ENCODE measurements around the gene DIP2A.

Gene DIP2A

GRCh38 chr21:46458315-46459023 is at the start of gene DIP2A:
DIP2A (plus strand) TSS chr21:46458891; CDS start chr21:46459132, 241 bp downstream.
- peak; percentile 94 for DNase-seq

- DNase-seq = no peak
These were observed 48.9 kb upstream of the DIP2A start for GRCh38 chr21:46409641-46410406.

GRCh38 chr21:46410516-46410915 is 48.2 kb upstream of the DIP2A start:
- no peak for DNase-seq

GRCh38 chr21:46411236-46411635 is 47.5 kb upstream of the DIP2A start:
- no peak for DNase-seq

GRCh38 chr21:46411691-46412090 is 47.0 kb upstream of the DIP2A start:
- no peak for DNase-seq

GRCh38 chr21:46412521-46413364 is 45.9 kb upstream of the DIP2A start:
- DNase-seq = no peak

- DNase-seq = no peak
These were observed 45.4 kb upstream of the DIP2A start for GRCh38 chr21:46413365-46413696.

- DNase-seq = no peak
These were observed 43.8 kb upstream of the DIP2A start for GRCh38 chr21:46414965-46415275.

- DNase-seq = no peak
These were observed 42.1 kb upstream of the DIP2A start for GRCh38 chr21:46416551-46416950.

- DNase-seq = no peak
These were observed 40.3 kb upstream of the DIP2A start for GRCh38 chr21:46418265-46418946.

- DNase-seq = no peak
These were observed 38.2 kb upstream of the DIP2A start for GRCh38 chr21:46420241-46421190.

GRCh38 chr21:46421191-46421750 is 37.4 kb upstream of the DIP2A start:
- DNase-seq = no peak

GRCh38 chr21:46421756-46422555 is 36.7 kb upstream of the DIP2A start:
- no peak for DNase-seq

- no peak for DNase-seq
These were observed 36.0 kb upstream of the DIP2A start for GRCh38 chr21:46422636-46423241.

- DNase-seq = no peak
These were observed 35.1 kb upstream of the DIP2A start for GRCh38 chr21:46423546-46424038.

- no peak for DNase-seq
These were observed 34.6 kb upstream of the DIP2A start for GRCh38 chr21:46424039-46424591.

GRCh38 chr21:46424621-46425020 is 34.1 kb upstream of the DIP2A start:
- no peak for DNase-seq

- DNase-seq = no peak
These were observed 33.6 kb upstream of the DIP2A start for GRCh38 chr21:46425041-46425440.

- no peak for DNase-seq
These were observed 33.1 kb upstream of the DIP2A start for GRCh38 chr21:46425571-46425970.

Data from GF-D8 (cell line).